BLaER1 (cell line): ENCODE measurements around the gene AMPD1.

Source experiments
- H3K27ac ChIP-seq: shearing (Covaris generic); formaldehyde crosslinking; 2 replicates; pipeline ENCODE4 v1.8.1; 2022
- H3K27me3 ChIP-seq: shearing (Covaris generic); formaldehyde crosslinking; 2 replicates; pipeline ENCODE4 v1.8.1; 2022
- H3K36me3 ChIP-seq: shearing (Covaris generic); formaldehyde crosslinking; 2 replicates; pipeline ENCODE4 v1.8.1; 2022
- H3K4me1 ChIP-seq: shearing (Covaris generic); formaldehyde crosslinking; 2 replicates; pipeline ENCODE4 v1.8.1; 2022
- H3K4me2 ChIP-seq: shearing (Covaris generic); formaldehyde crosslinking; 2 replicates; pipeline ENCODE4 v1.8.1; 2022
- H3K4me3 ChIP-seq: shearing (Covaris generic); formaldehyde crosslinking; 2 replicates; pipeline ENCODE4 v1.8.1; 2022
- H3K9ac ChIP-seq: shearing (Covaris generic); formaldehyde crosslinking; 2 replicates; pipeline ENCODE4 v1.8.1; 2022
- H3K9me3 ChIP-seq: shearing (Covaris generic); formaldehyde crosslinking; 2 replicates; pipeline ENCODE4 v1.8.1; 2022
- H4K20me1 ChIP-seq: shearing (Covaris generic); formaldehyde crosslinking; 2 replicates; pipeline ENCODE4 v1.8.1; 2022
- Cebpa-rat ChIP-seq: shearing (Covaris generic); IDR thresholded peaks from 2 replicates; pipeline ENCODE4 v1.8.1; 2022

The AMPD1 gene

DNA sequence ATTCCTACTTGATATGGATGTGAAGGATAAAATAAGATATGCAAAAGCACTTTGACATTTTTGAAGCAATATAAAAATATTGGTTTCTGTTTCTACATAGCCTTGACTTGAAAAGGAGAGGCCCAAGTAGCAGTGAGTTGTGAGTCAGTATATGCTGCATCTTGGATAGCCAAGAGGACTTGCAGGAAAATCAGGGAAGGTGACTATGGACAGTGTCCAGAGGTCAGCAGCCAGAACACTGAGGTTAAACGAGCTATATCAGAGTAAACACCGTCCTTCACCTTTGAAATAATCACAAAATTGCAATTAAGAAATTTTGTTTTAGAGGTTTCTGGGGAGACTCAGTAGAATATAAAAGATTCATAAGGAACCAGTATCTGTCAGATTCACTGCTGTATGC lies 6.6 kb upstream of the AMPD1 start:
- Histone ChIP-seq H3K4me1 (peaks cover 40% of the 10 kb centered on the region), H3K9ac (no peak overlapping the region), H3K4me2 (peak overlapping the region; percentile 62; the same call in 1 of the 2 replicates), H3K27me3 (no peaks in the 10 kb centered on the region), H3K36me3 (peaks cover 19% of the 10 kb centered on the region), H3K27ac (no peak overlapping the region), H3K9me3 (no peaks in the 10 kb centered on the region), H3K4me3 (no peak overlapping the region), H4K20me1 (no peaks in the 10 kb centered on the region)
- TF ChIP-seq Cebpa-rat: no peak

DNA sequence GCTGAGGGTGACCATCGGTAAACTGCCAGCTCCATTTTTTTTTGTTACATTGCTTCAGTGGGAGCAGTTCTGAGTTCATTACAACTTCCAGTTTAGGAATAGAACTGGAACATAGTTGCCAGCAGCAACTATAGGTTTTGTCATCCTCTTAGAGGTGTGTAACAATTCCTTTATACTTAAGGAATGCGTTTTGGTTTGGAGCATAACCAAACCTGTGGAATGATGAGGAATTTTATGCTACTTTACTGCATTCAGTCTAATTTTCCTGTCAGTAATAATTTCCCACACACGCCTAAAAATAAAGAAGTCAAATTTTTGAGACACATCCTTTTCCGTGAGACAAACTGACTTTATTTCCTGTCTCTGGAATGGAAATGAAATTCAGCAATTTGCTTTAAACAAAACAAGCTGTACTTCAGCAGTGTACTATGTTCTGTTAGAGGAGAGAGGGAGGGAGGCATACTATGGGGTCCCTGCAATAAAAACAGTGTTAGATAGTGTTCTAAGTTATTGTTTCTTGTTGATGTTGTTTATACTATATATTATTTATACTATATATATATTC lies 4.8 kb upstream of the AMPD1 start:
- Histone ChIP-seq H4K20me1 (no peaks in the 10 kb centered on the region), H3K4me3 (no peak overlapping the region), H3K4me1 (peaks cover 40% of the 10 kb centered on the region), H3K27ac (no peak overlapping the region), H3K36me3 (peaks cover 1% of the 10 kb centered on the region; the same call in 1 of the 2 replicates), H3K9ac (no peak overlapping the region), H3K9me3 (no peaks in the 10 kb centered on the region), H3K4me2 (peak overlapping the region; percentile 61), H3K27me3 (no peaks in the 10 kb centered on the region)
- no peak for TF ChIP-seq Cebpa-rat

DNA sequence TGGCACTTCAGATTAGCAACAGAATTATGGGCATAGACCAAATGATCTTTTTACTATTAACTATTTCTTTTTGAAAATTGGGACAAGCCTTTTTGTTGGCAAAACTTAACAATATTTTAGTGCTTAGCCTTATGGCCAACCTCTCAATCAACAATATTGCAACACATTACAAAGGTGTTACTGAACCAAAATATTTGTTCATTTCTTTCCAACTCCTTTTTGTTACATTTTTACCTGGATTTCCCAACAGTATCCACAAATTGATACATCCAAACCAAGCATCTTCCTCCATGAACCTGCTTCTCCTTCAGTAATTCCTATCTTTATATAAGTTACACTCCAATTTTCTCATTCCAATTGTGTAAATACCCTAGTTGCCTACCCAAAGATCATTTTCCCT lies 1.5 kb upstream of the AMPD1 start:
- no peak for TF ChIP-seq Cebpa-rat
- H3K9me3 ChIP-seq: no peaks in the 10 kb centered on the region
- no peaks in the 10 kb centered on the region for H4K20me1 ChIP-seq
- H3K36me3 ChIP-seq: no peaks in the 10 kb centered on the region
- no peaks in the 10 kb centered on the region for H3K27me3 ChIP-seq
- H3K9ac ChIP-seq: no peak overlapping the region
- H3K4me1 ChIP-seq: peaks cover 22% of the 10 kb centered on the region
- no peak overlapping the region for H3K4me3 ChIP-seq
- H3K4me2 ChIP-seq: no peak overlapping the region
- H3K27ac ChIP-seq: no peak overlapping the region

DNA sequence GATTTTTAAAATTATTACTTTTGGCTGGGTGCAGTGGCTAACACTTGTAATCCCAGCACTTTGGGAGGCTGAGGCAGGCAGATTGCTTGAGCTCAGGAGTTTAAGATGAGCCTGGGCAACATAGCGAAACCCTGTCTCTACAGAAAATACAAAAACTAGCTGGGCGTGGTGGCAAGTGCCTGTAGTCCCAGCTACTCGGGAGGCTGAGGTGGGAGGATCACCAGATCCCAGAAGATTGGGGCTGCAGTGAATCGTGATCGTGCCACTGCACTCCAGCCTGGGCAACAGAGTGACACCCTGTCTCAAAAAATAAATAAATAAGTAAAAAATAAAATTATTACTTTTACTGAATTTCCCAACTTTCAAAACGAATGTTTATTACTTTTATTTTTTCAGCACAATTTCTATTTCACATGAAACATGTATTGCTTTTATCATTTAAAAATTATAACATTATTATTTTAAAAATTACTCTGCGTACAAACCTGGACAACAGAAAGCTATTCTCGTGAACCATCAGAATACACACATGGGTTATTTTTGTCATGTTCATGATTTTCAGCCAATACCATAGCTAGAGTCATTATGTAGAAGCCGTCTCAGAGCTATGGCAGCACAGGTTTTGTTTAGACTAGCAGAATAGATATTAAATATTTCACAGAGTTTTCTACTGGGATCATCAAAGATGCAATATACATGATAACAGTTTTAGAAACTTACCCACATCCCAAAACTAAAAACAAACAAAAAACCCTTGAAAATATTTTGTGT lies 621 bp downstream of the AMPD1 start:
- no peak overlapping the region for H3K9ac ChIP-seq
- no peak overlapping the region for H3K27ac ChIP-seq
- no peak for TF ChIP-seq Cebpa-rat

DNA sequence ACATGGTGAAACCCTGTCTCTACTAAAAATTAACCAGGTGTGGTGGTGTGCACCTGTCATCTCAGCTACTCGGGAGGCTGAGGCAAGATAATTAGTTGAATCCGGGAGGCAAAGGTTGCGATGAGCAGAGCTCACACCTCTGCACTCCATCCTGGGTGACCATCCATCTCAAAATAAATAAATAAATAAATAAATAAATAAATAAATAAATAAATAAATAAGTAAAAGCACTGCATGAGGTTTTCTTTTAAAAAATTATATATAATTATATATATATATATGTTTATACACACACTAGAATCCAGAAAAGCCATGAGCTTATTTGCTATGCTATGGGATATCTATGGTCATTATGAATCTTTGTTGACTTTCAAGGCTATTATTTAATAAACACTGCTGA lies 2.4 kb downstream of the AMPD1 start:
- Histone ChIP-seq H3K27ac (no peak overlapping the region), H3K27me3 (no peaks in the 10 kb centered on the region), H3K9me3 (no peaks in the 10 kb centered on the region), H3K9ac (no peak overlapping the region), H3K4me2 (no peak overlapping the region), H3K4me3 (no peak overlapping the region), H3K36me3 (no peaks in the 10 kb centered on the region), H3K4me1 (no peaks in the 10 kb centered on the region), H4K20me1 (no peaks in the 10 kb centered on the region)
- TF ChIP-seq Cebpa-rat: no peak

More for the DNA sequence above, 621 bp downstream of the AMPD1 start:
- Histone ChIP-seq H4K20me1 (no peaks in the 10 kb centered on the region), H3K4me3 (no peak overlapping the region), H3K4me2 (no peak overlapping the region), H3K27me3 (no peaks in the 10 kb centered on the region), H3K9me3 (no peaks in the 10 kb centered on the region), H3K36me3 (no peaks in the 10 kb centered on the region), H3K4me1 (peaks cover 2% of the 10 kb centered on the region)

DNA sequence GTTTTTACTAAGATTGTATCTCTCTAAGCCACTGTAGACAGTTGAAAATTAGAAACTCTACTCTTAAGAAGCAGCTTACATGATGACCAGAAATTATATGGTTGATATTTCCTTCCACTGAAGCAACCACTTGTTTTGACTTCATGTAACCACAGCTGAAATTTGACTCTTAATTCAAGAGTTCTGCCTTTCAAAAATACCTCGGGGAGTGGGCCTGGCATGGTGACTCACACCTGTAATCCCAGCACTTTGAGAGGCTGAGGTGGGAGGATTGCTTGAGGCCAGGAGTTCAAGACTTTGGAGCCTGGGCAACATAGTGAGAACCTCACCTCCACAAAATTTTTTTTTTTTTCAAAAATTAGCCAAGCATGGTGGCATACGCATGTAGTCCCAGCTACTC lies 4.3 kb downstream of the AMPD1 start:
- no peak overlapping the region for H3K27ac ChIP-seq
- no peaks in the 10 kb centered on the region for H3K9me3 ChIP-seq
- no peak overlapping the region for H3K9ac ChIP-seq
- no peaks in the 10 kb centered on the region for H4K20me1 ChIP-seq
- H3K4me1 ChIP-seq: no peaks in the 10 kb centered on the region
- H3K36me3 ChIP-seq: no peaks in the 10 kb centered on the region
- H3K4me3 ChIP-seq: no peak overlapping the region
- no peak overlapping the region for H3K4me2 ChIP-seq
- no peaks in the 10 kb centered on the region for H3K27me3 ChIP-seq
- TF ChIP-seq Cebpa-rat: no peak

DNA sequence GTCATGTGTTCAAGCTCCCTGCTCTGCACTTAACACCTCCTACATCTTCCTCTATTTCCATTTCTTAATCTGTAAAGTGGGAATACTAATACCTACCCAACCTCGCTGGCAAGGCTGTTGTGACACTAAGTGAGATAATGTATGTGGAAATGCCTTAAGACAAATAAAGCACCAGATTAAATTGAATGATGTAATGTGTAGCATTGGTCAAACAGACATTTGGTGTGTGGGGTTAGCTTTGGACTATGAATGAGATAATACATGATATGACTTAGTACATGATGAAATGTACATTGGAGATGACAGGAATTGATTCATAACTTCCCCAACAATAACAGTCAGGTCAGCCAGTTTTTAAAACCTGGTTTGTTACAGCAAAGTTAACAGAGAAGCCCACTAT lies 5.2 kb downstream of the AMPD1 start:
- Histone ChIP-seq H4K20me1 (no peaks in the 10 kb centered on the region), H3K27me3 (no peaks in the 10 kb centered on the region), H3K36me3 (no peaks in the 10 kb centered on the region), H3K4me3 (no peak overlapping the region), H3K4me1 (no peaks in the 10 kb centered on the region), H3K9me3 (no peaks in the 10 kb centered on the region), H3K27ac (no peak overlapping the region), H3K9ac (no peak overlapping the region), H3K4me2 (no peak overlapping the region)
- no peak for TF ChIP-seq Cebpa-rat

DNA sequence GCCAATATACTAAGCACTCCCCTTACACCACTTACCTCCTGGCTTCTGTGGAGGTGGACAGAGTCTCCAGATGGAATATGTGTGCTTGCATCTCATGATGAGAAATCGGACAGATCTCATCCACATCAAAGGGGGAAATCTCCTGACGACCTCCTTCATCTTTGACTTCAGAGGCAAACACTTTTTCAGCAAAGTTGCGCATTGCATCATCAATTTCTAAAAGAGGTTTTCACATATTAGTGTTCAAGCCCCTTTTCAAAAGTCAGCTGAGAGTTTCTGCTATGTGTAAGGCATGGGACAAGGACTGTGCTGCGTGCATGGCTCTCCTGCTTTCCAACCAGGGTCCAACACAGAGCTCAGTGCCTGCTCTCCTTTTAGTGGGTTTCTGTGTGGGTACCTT lies 6.8 kb downstream of the AMPD1 start:
- no peaks in the 10 kb centered on the region for H3K27me3 ChIP-seq
- H3K27ac ChIP-seq: no peak overlapping the region
- no peak overlapping the region for H3K9ac ChIP-seq
- no peaks in the 10 kb centered on the region for H3K36me3 ChIP-seq
- no peaks in the 10 kb centered on the region for H4K20me1 ChIP-seq
- H3K4me2 ChIP-seq: no peak overlapping the region
- H3K4me3 ChIP-seq: no peak overlapping the region
- no peak for TF ChIP-seq Cebpa-rat
- no peaks in the 10 kb centered on the region for H3K9me3 ChIP-seq
- no peaks in the 10 kb centered on the region for H3K4me1 ChIP-seq

DNA sequence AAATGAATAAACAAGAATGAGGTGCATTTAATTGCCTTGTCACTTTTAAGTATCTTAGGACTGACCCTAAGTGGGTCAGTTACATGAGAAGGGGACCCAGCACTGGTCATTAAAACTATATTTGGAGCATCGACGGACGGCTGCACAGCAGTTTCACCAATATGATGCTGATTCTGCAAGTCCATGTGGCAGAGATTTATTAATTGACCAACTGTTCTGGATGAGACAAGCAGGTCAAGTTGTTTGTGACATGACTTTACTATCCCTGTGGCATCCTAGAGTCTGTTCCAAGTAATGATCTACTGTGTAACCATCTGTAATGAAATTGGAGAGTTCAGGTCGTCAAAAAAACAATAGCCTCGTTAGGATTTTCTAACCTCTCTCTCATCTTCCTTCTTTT lies 9.5 kb downstream of the AMPD1 start:
- Histone ChIP-seq H3K9me3 (no peaks in the 10 kb centered on the region), H3K9ac (no peak overlapping the region), H3K27me3 (no peaks in the 10 kb centered on the region), H3K4me1 (no peaks in the 10 kb centered on the region), H3K4me3 (no peak overlapping the region), H3K36me3 (no peaks in the 10 kb centered on the region), H3K27ac (no peak overlapping the region), H4K20me1 (no peaks in the 10 kb centered on the region), H3K4me2 (no peak overlapping the region)
- no peak for TF ChIP-seq Cebpa-rat

DNA sequence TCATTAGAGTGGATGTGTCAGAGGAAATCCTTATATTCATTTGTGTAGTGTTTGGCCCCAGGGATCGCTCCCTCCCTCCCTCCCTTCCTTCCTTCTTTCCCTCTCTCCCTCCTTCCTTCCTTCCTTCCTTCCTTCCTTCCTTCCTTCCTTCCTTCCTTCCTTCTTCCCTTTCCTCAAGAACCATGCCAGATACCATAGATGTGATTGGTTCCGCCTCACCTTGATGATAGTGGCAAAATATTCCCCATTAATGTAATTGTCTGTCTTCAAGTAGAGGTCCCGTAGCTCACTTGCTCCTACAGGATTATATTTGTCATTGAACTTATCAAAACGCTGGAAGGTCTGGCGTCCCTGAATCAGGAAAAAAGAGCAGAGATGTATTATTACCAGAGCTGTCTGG lies 17.7 kb downstream of the AMPD1 start:
- Histone ChIP-seq H3K4me2 (no peak overlapping the region), H3K27me3 (no peaks in the 10 kb centered on the region), H4K20me1 (no peaks in the 10 kb centered on the region), H3K9me3 (no peaks in the 10 kb centered on the region), H3K36me3 (no peaks in the 10 kb centered on the region), H3K4me1 (no peaks in the 10 kb centered on the region), H3K9ac (no peak overlapping the region), H3K4me3 (no peak overlapping the region), H3K27ac (no peak overlapping the region)
- TF ChIP-seq Cebpa-rat: no peak
